Activated CD4-positive, alpha-beta T cell treated with anti-CD3 and anti-CD28 coated beads for 4 hours (primary cell): ENCODE data around the gene TNFRSF25.

Experiments used
- DNase-seq, 2 donors: peaks; one replicate each; pipeline ENCODE4 v3.0.0-alpha.2; 2020

Gene TNFRSF25

DNA sequence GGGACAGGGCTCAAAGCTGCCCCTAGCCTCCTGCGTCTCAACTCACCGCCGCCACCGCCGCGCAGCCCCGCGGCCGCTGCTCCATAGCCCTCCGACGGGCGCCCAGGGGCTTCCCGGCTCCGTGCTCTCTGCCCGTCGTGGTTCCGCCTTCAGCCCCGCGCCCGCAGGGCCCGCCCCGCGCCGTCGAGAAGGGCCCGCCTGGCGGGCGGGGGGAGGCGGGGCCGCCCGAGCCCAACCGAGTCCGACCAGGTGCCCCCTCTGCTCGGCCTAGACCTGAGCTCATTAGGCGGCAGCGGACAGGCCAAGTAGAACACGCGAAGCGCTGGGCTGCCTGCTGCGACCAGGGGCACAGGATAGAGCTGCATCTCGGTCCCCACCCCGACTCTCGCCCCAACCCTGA is at the start of gene TNFRSF25:
Gene TNFRSF25, minus strand, starts transcription at position 151 of the 400 bp plus-strand sequence. Its CDS starts 66 bp downstream, at position 85.
- DNase-seq: peak; percentile 55 to 70

DNA sequence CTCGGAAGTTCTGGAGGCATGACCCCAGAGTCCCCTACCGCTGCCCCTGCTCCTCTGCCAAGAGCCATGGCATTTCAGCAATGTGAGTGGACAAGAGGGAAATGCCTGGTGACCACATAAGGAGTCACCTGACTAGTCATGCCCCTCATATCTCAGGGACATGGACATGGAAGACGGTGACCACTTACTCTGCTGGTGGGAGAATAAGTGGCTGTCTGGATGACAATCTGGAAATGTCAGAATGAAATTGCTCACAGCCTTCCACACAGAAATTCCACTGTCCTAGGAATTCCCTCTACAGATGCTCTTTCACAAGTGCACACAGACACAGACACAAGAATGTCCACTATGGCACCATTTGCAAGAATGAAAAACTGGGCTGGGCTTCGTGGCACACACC is 49.8 kb upstream of the TNFRSF25 start:
- no peak for DNase-seq

- DNase-seq: no peak
Observed at GRCh38 chr1:6513320-6513801, 47.4 kb upstream of the TNFRSF25 start.

DNA sequence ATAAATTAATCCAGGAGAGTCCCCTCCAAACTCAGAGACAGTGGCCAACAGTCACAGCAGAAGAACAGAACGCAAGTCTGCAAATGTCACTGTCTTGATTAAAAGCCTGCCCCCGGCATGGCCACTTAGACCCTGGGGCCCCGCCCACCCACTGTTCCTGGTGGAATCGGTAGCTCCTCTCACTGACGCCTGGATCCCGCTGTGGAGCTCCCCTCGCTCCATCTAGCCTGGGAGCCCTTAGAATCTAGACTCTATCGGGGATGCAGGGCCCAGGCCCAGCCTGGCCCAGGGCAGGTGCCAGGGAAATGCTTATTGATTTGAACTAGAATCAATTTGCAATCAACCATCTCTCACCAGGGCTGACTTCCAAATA is 46.9 kb upstream of the TNFRSF25 start:
- DNase-seq: no peak

- no peak for DNase-seq
Observed at GRCh38 chr1:6512245-6512907, 46.4 kb upstream of the TNFRSF25 start.

GRCh38 chr1:6511561-6512244 is 45.7 kb upstream of the TNFRSF25 start:
- no peak for DNase-seq

GRCh38 chr1:6511056-6511455 is 45.1 kb upstream of the TNFRSF25 start:
- DNase-seq: no peak

GRCh38 chr1:6510493-6510892 is 44.5 kb upstream of the TNFRSF25 start:
- no peak for DNase-seq

- DNase-seq: no peak
Observed at GRCh38 chr1:6509919-6510291, 43.9 kb upstream of the TNFRSF25 start.

DNA sequence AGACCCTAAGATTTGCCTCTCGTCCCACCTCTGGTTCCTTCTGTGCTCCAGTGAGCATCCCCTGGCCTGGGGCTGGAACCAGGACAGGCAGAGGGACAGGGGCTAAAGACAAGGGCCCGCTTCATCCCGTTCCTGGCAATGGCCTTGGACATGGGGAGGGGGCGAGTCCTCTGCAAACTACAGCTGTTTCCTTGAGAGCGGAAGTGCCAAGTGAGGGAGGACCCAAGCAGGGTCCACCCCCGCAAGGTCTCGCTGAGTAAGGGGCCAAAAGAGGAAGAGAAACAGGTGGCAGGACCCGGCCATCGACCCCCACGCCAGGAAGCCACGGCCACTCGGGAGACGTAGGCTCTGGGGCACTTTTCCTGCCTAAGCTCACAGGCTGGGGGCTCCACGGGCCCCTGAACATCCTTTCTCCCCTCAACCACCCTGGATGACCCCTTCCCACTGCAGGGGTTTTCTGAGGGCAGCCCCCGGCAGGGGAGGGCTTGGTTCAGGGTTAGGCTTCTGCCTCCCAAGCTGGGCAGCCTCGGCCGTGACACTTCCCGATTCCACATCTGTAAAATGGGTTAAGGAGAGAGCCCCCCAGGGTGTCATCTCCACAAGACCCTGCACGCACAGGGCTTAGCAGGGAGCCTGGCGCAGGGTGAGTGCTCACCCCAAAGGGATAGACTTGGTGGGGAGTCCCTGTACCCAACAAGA is 43.4 kb upstream of the TNFRSF25 start:
- DNase-seq: no peak

GRCh38 chr1:6508816-6509189 is 42.8 kb upstream of the TNFRSF25 start:
- DNase-seq: no peak

DNA sequence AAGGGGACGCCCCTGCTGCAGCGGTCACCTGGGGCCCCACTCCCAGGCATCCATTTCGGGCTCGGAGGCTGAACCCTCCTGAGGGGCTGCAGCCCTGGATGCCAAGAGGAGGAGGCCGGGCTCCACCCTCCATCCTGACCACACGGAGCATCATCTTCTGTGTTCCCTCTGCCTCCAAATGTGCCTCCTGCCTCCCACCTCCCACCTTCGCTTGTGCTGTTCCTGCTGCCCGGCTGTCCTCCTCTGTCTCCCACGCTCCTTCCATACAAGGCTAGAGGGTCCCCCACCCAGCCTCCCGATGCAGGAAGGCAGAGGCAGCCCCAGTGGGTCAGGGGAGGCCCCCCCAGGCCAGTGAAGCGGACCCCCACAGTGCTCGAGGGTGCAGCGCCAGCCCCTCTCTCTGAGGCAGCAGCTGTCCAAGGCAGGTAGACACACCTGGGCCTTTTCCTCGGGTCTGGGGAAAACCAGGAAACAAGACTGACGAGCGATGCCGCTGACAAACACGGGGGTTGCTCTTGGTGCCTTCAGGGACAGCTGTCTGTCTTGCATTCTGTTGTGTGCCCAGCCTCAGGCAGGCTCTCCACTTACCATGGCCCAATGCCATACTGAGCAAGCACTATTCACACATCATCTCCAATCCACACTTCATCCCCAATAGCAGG is 42.3 kb upstream of the TNFRSF25 start:
- no peak for DNase-seq

- DNase-seq: no peak
Observed at GRCh38 chr1:6507461-6507911, 41.5 kb upstream of the TNFRSF25 start.

GRCh38 chr1:6507037-6507428 is 41.1 kb upstream of the TNFRSF25 start:
- DNase-seq: no peak

- DNase-seq: no peak
Observed at GRCh38 chr1:6506210-6507036, 40.5 kb upstream of the TNFRSF25 start.

DNA sequence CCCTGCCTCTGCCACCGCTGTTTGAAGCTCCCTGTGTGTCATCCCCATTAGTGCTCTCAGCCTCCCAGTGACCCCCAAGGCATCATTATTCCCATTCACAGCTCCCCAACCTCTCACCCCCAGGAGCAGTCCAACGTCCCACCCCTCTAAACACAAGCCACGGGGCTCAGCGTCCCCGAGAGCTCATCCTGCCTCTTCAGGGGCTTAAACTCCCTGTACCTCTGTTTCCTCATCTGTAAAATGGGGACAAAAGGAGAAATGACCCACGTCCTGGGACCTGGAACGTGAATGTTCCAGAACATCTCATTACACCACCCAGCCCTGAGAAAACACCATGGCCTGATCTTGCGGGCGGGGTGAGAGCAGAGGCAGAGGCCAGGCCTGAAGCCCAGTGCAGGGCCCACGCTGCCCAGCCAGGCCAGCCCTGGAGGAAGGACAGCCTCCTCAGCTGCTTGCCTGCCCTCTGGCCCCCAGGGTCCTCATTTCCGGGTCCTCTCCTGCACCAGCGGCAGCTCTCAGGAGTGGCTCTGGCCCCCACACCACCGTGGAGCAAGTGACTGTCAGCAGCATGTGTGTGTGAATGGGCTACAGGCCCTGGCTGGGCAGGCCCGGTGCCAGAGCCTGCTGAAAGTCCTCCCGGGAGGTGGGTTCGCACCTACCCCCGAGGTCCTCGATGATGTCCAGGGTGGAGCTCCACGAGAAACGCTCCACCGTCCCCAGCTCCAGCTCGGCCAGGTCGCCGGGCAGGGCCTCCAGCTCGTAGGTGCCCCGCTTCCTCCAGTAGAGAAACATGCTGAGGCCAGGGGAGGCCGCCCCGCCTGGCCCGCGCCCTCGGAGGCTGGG is 39.6 kb upstream of the TNFRSF25 start:
- DNase-seq: no peak

DNA sequence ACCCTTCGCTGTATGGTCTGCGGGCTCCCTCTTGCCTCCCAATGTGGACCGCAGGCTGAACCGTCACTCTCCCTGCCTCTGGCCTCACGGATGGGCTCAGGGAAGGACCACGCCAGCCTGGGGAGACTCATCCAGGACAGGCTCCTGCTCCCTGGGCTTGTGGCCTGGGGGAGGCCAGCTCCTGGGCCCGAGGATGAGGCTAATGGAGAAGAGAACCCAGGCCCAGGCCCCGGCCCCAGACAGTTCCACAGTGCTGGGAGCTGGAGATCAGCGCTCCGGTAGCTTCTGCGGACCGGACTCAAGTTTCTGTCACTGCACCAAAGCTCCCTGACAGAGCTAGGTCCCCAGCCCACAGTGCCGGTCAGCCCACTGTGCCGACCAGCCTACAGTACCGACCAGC is 38.9 kb upstream of the TNFRSF25 start:
- DNase-seq: no peak

GRCh38 chr1:6503884-6504602 is 38.1 kb upstream of the TNFRSF25 start:
- no peak for DNase-seq

DNA sequence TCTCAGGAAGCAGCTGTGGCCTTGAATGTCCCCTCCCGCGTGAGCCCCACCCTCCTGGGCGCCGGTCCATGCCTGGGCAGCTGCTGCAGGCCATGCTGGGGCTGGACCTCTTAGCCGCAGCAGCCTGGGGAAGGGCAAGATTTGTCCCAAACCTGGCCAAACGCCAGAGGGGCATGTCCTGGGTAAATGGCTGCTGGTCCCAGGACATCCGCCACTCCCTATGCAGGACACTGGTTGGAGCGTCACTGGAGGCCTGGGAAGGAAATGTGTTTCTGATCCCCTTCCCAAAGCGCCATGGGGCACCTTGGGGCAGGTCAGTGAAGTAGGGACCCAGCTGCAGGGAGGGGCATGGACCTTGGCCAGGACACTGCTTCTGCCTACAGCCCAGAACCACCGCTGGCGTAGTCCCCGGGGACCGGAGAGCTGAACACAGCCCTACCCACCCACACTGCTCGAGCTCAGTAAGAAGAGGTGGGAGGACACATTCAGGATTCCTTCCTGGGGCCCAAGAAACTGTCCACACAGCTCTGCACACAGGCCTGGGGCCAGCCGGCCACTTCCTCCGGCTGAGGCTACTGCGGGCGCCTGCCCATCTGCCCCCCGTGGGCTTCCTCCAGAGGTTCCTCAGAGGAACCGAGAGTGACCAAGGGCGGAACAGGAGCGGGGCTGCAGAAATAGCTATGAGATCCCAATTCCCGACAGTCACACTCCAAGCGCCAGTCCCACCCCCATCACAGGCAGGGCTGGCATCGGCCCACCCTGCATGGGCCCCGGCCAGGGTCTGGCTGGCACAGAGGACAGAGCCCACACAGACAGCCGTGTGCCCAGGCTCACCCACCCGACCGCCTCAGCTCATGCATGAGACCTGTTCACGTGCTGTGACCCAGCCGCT is 36.3 kb upstream of the TNFRSF25 start:
- DNase-seq: no peak
